Fibroblast of lung (primary cell): ENCODE results near the gene SDK2.

Experiments
- CTCF ChIP-seq, 2 donors: IDR thresholded peaks in 1 of 2; conservative IDR thresholded peaks in 1 of 2; 1 replicate in 1 of 2; 2 replicates in 1 of 2; pipeline ENCODE4 v1.5.1; 2011 to 2012; ENCODE audit warnings: low read length in 2 of 2, control low read depth in 1 of 2, inconsistent platforms in 1 of 2, low read depth in 1 of 2, mild to moderate bottlenecking in 1 of 2
- EZH2 ChIP-seq: IDR thresholded peaks from 2 replicates; pipeline ENCODE4 v1.5.1; 2012; ENCODE audit warnings: low read length, control low read depth, mild to moderate bottlenecking; ENCODE audit errors: missing control alignments

- TF ChIP-seq CTCF (conservative IDR thresholded peaks at IDR 0.05 in 1 of 2, IDR thresholded peaks at IDR 0.05 in 1 of 2; ENCODE audit: low read depth in 1 of 2, low read length in 2 of 2) (no peak), EZH2 (no peak)
Measured at GRCh38 chr17:73508057-73508930, 136.0 kb downstream of the SDK2 start.
